HUES6 (cell line): Measurements from ENCODE around the gene TIAM2.
"Not testable (repeated sequence)": the region's sequence is repeated elsewhere in the genome, so short reads cannot be mapped to it uniquely, and the experiment has no call there.

Source experiments
- H3K27ac ChIP-seq: 2 replicates; pipeline ENCODE4 v1.7.0; 2013; ENCODE audit warnings: low read depth, mild to moderate bottlenecking, low read length, inconsistent platforms
- H3K27me3 ChIP-seq: 2 replicates; pipeline ENCODE4 v1.6.1; 2013; ENCODE audit warnings: low read length; ENCODE audit not compliant: control insufficient read depth, insufficient read depth
- H3K36me3 ChIP-seq: 2 replicates; pipeline ENCODE4 v1.6.1; 2013; ENCODE audit warnings: low read length; ENCODE audit not compliant: control insufficient read depth, insufficient read depth
- H3K4me1 ChIP-seq: 2 replicates; pipeline ENCODE4 v1.6.1; 2013; ENCODE audit warnings: low read length; ENCODE audit not compliant: control insufficient read depth, insufficient read depth
- H3K4me3 ChIP-seq: 2 replicates; pipeline ENCODE4 v1.5.1; 2013; ENCODE audit warnings: low read depth, low read length
- H3K9ac ChIP-seq: one replicate; pipeline ENCODE4 v1.6.1; 2013; ENCODE audit warnings: mild to moderate bottlenecking, low read length
- H3K9me3 ChIP-seq: 2 replicates; pipeline ENCODE4 v1.6.1; 2013; ENCODE audit warnings: low read depth, low read length; ENCODE audit not compliant: control insufficient read depth, insufficient read depth

Gene TIAM2

DNA sequence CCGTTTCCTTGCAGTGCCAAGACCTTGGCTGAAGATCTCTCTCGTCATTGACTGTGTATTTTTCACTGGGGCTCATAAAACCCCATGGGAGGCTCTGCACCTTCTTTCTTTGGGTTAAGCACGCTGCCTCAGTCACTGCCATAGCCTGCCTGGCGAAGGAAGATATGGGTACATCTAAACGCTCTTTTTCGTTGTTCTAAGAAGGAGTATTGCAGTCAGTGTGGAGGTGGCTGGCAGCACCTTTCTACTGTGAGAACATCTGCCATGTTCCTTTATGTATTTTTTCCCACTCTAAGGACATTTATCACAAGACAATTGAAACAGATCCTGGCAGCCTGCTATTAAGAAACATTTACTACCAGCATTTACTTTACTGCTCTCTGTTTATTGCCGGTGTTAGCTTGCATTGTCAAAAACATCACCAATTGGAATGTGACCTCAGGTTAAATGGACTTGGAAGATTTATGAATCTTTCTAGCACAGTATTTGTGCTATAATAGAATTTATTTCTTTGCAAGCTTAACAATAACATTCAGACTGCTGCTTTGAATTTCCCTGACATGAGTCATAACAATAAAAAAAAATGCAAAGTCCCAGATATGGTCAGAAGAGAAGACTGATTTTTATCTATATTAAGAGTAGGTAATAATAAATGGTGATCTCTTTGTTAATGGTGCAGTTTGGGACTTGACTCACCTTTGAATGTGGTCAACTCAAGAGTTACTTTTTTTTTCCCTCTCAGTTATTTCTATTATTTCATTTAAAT, 206.5 kb downstream of the TIAM2 start:
- no peak overlapping the region for H3K9ac ChIP-seq
- H3K36me3 ChIP-seq, result no peaks in the 10 kb centered on the region
- no peaks in the 10 kb centered on the region for H3K27me3 ChIP-seq
- no peak overlapping the region for H3K27ac ChIP-seq
- no peak overlapping the region for H3K4me3 ChIP-seq
- H3K9me3 ChIP-seq, result no peaks in the 10 kb centered on the region
- H3K4me1 ChIP-seq, result no peaks in the 10 kb centered on the region

DNA sequence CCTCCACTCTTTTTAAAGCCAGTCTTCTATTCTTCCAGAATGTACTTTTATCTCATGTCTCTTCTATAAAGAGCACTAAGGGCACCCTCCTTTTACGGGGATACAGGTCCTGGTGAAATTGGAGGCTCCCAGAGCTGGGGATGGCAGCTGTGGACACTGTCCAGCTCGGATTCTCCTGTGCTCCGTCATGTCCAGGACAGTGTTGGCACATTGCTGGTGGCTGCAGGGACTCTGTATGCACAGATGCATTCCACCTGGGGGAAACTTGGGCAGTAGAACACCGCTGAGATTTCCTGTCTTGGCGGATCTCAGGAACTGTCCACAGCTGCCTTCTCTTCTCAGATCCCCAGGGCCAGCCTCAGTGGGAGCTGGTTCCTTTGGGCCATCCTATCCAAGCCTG, 212.1 kb downstream of the TIAM2 start:
- H3K27me3 ChIP-seq, result no peaks in the 10 kb centered on the region
- H3K36me3 ChIP-seq, result peaks cover 11% of the 10 kb centered on the region
- no peak overlapping the region for H3K27ac ChIP-seq
- no peaks in the 10 kb centered on the region for H3K4me1 ChIP-seq
- no peak overlapping the region for H3K4me3 ChIP-seq
- peaks cover 6% of the 10 kb centered on the region for H3K9me3 ChIP-seq
- H3K9ac ChIP-seq, result no peak overlapping the region

GRCh38 chr6:155212106-155212505, 217.0 kb downstream of the TIAM2 start:
- no peak overlapping the region for H3K4me3 ChIP-seq
- peaks cover 10% of the 10 kb centered on the region for H3K9me3 ChIP-seq
- peaks cover 15% of the 10 kb centered on the region for H3K36me3 ChIP-seq
- no peaks in the 10 kb centered on the region for H3K27me3 ChIP-seq
- H3K4me1 ChIP-seq, result peaks cover 8% of the 10 kb centered on the region; the same call in 1 of the 2 replicates
- H3K9ac ChIP-seq, result no peak overlapping the region
- H3K27ac ChIP-seq, result no peak overlapping the region

GRCh38 chr6:155212616-155213380, 217.7 kb downstream of the TIAM2 start:
- Histone ChIP-seq H3K9ac (no peak overlapping the region), H3K27me3 (no peaks in the 10 kb centered on the region), H3K4me3 (no peak overlapping the region), H3K4me1 (peaks cover 8% of the 10 kb centered on the region; the same call in 1 of the 2 replicates), H3K9me3 (peaks cover 10% of the 10 kb centered on the region), H3K27ac (no peak overlapping the region), H3K36me3 (peaks cover 15% of the 10 kb centered on the region)

DNA sequence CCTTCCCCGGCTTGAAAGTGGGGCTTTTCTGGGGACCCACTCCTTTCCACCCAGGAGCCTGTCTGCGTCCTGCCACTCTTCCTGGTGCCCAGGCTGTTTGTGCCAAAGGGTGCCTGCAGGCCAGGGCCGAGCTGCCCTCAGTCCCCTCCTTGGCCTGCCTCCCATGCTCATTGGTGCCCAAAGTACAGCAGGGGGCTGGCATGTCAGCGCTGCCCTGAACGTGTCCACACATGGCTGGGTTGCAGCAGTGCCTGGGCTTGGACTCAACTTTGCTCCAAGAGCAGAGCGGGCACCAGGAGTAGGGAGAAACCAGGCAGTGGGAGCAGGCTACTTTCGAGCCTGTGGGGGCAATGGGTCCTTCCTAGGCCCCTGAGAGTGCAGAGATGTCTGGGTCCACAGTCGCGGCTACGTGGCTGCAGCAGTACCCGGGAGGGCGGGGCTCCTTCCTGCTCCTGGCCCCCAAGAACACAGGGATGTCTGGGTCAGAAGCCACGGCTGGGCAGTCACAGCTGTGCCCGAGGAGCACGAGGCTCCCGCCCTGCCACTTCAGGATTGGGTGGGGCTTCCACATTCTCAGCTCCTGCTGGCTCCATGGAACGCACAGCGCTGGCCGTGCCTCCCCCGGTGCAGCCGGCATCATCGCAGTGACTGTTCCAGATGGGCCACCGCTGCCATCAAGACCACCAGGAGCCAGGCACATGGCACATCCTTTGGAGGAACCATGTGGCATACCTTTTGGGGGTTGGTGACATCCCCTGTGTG, 218.7 kb downstream of the TIAM2 start:
- no peak overlapping the region for H3K4me3 ChIP-seq
- H3K27ac ChIP-seq, result no peak overlapping the region
- H3K36me3 ChIP-seq, result peaks cover 15% of the 10 kb centered on the region
- H3K4me1 ChIP-seq, result peaks cover 8% of the 10 kb centered on the region; the same call in 1 of the 2 replicates
- no peaks in the 10 kb centered on the region for H3K27me3 ChIP-seq
- H3K9me3 ChIP-seq, result peaks cover 10% of the 10 kb centered on the region
- no peak overlapping the region for H3K9ac ChIP-seq

DNA sequence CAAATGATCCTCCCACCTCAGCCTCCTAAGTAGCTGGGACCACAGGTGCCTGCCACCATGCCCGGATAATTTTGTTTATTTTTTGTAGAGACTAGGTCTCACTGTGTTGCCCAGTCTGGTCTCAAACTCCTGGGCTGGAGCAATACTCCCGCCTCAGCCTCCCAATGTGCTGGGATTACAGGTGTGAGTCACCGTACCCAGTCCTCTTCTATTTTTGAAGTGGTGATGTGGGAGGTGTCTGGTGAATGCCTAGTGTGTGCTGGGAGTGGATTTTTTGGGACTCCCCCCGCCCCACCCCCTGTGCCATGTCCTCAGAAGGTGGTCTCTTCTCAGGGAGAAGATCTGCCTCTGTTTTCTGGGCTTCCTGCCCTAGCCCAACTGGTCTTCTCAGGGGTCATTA, 220.8 kb downstream of the TIAM2 start:
- Histone ChIP-seq H3K27me3 (no peaks in the 10 kb centered on the region), H3K27ac (no peak overlapping the region), H3K36me3 (peaks cover 15% of the 10 kb centered on the region), H3K4me1 (peaks cover 8% of the 10 kb centered on the region; the same call in 1 of the 2 replicates), H3K4me3 (no peak overlapping the region), H3K9me3 (peaks cover 10% of the 10 kb centered on the region), H3K9ac (no peak overlapping the region)

DNA sequence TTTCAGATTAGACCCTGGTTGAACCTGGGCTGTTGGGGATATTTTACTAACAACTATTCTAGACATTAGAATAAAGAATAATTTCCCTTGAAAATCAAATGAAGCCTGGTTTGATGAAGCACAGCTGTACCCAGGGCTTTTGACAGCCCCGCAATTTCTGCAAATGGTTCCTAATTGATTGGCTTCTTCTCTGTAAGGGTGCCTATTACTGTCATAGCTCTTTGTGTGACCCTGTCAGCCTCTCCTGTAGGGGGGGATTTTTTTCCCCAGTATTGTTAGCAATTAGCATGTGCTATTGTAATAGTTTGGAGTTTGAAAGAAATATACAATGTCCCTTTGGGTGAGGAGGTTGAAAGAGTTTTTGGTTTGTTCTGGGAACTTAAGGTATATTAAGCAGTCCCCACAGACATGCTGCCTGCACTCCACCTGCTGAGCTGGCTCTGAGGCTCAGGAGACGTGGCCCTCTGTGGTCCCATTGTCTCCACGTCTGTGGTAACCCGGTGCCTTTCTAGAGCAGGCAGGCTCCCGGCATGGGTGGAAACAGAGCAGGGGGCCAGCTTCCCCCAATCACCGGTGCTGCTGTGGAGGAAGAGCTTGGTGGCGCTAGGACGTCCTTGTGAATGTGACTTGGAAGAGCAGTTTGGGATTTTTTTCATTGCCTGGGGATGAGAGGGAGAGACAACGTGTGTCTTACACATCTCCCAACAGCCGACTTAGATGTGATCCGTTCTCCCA, 221.4 kb downstream of the TIAM2 start:
- Histone ChIP-seq H3K4me1 (peaks cover 8% of the 10 kb centered on the region; the same call in 1 of the 2 replicates), H3K9me3 (peaks cover 10% of the 10 kb centered on the region)

GRCh38 chr6:155218711-155219110, 223.6 kb downstream of the TIAM2 start:
- not testable (repeated sequence) for H3K9me3 ChIP-seq, H3K4me1 ChIP-seq, H3K4me3 ChIP-seq, H3K9ac ChIP-seq, H3K27ac ChIP-seq, H3K27me3 ChIP-seq, H3K36me3 ChIP-seq

More for the DNA sequence above, 221.4 kb downstream of the TIAM2 start:
- Histone ChIP-seq H3K4me3 (no peak overlapping the region), H3K27me3 (no peaks in the 10 kb centered on the region), H3K36me3 (peaks cover 11% of the 10 kb centered on the region), H3K27ac (no peak overlapping the region), H3K9ac (no peak overlapping the region)

DNA sequence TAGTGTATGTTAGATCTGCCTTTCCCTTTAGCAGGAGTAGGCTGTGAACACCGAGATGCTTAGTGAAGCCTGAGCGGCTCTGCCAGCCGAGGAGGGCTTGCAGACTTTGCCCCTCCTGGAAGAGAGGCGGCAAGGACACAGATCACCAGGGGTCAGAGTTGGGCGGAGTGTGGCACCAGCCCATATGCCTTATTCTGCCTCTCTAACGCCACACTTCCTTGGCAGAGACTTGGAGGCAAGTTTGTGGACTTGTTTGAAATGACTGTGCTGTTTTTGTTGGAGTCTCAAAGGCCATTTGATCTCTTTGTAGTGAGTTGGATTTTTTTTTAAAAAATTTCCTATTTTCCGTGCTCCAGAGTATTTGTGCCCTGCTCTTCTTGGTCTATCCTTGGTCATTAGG, 224.2 kb downstream of the TIAM2 start:
- Histone ChIP-seq H3K9me3 (no peaks in the 10 kb centered on the region), H3K36me3 (no peaks in the 10 kb centered on the region), H3K4me1 (0 out of 2 replicates have a peak, but pooled peaks cover 11% of the 10 kb centered on the region), H3K9ac (no peak overlapping the region), H3K27me3 (no peaks in the 10 kb centered on the region), H3K27ac (no peak overlapping the region), H3K4me3 (no peak overlapping the region)

GRCh38 chr6:155219858-155220301, 224.8 kb downstream of the TIAM2 start:
- no peak overlapping the region for H3K9ac ChIP-seq
- no peaks in the 10 kb centered on the region for H3K9me3 ChIP-seq
- no peak overlapping the region for H3K27ac ChIP-seq
- H3K27me3 ChIP-seq, result no peaks in the 10 kb centered on the region
- H3K36me3 ChIP-seq, result no peaks in the 10 kb centered on the region
- H3K4me3 ChIP-seq, result no peak overlapping the region
- 0 out of 2 replicates have a peak, but pooled peaks cover 11% of the 10 kb centered on the region for H3K4me1 ChIP-seq
